GM18870 (cell line): Measurements from ENCODE around the gene SF3A1.
"Not testable (repeated sequence)": the region's sequence is repeated elsewhere in the genome, so short reads cannot be mapped to it uniquely, and the experiment has no call there.

ENCODE experiments used
- ATAC-seq: cut with Tn5 transposase; IDR thresholded peaks from one replicate; pipeline ENCODE4 v1.9.1; 2021; ENCODE audit warnings: moderate library complexity; ENCODE audit not compliant: unreplicated experiment

The SF3A1 gene

GRCh38 chr22:30354644-30355043, 2.0 kb downstream of the SF3A1 start:
- no peak for ATAC-seq

DNA sequence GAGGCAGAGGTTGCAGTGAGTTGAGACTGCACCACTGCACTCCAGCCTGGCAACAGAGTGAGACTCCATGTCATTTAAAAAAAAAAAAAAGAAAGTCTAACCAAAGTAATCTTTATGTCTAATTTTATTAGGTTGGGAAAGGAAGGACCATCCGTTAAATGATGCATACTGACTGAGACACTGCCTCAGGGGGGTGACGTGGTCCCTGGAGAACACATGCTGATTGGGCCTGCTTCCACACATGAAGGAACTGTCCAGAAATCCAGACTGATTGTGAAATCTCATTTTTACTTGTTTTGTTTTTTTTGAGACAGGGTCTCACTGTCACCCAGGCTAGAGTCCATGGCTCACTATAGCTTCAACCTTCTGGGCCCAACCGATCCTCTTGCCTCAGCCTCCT, 5.5 kb downstream of the SF3A1 start:
- ATAC-seq: no peak

- ATAC-seq: no peak
These were observed 7.9 kb downstream of the SF3A1 start for GRCh38 chr22:30348809-30349208.

GRCh38 chr22:30348404-30348803, 8.3 kb downstream of the SF3A1 start:
- no peak for ATAC-seq

DNA sequence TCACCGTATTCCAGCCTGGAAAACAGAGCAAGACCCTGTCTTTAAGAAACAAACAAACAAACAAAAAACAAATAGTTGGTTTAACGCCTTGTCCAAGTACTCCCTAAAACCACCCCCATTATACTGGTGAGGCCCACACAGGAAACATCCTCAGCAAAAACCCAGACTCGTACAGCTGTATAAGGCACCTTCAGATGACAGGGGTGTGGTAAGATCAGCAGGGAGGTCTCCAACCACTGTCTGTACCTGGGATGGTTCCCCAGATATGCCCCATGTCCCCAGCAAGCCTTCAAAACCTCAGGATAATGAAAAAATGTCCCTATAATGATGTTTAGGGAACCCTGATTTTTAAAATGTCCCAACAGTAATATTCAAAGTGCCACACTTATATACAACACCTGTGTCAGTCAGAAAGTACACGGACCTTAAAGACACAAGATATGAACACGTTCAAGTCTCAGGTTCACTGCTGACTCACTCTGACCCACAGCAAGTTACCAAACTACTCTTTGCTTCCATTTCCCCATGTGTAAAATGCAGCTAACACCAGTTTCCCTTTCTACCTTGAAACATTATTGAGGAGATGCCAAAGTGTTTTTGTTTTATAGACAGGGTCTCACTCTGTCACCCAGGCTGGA, 9.3 kb downstream of the SF3A1 start:
- no peak for ATAC-seq

- ATAC-seq: no peak
These were observed 12.1 kb downstream of the SF3A1 start for GRCh38 chr22:30344447-30345200.

DNA sequence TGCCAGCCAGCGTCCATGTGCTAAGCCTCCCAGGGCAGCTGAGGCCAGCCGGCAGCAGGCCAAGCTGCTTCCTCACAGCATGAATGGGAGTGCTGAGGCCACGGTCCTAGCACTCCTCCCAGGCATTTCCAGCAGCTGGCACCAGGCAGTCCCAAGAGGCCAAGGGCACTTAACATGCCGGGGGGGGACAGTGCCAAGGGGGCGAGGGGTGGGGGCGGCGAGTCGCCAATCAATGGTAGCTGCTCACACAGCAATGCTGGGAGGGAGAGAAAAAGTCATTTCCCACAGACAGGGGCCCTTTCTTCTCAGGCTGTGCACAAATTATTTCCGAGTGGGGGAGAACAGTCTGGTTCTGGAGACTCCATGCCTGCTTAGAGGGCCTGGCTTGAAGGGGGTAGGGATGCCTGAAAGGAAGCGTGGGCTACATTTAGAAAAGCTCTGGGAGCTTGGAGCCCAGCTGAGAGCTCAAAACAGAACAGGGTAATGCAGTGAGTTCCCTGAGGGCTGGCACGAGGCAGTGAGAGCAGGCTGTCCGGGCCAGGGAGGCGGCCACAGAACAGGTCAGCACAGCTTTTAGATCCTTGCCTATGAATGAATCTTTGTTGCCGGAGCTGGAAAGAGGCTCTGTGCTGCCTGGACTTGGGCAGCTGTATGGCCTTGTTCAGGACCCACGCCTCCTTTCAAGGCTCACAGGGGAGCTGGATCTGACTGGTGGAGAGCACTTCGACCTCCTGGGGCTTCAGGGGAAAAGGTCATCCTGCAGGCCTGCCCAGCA, 15.6 kb downstream of the SF3A1 start:
- ATAC-seq: no peak

- ATAC-seq: no peak
These were observed 17.9 kb downstream of the SF3A1 start for GRCh38 chr22:30338802-30339201.

DNA sequence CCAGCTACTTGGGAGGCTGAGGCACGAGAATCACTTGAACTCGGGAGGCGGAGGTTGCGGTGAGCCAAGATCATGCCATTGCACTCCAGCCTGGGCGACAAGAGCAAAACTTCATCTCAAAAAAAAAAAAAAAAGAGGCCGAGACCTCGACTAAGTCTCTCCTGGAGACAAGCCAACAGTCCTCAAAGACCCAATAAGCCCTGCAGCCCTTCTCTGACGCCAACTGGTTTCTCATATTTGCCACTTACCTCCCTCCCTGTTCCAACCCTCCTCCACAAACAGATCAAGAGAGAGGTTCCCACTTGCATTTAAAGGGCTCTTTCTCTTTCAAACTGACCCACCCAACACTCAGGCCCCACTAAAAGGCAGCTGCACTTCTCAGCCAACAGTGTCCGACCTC, 18.4 kb downstream of the SF3A1 start:
- not testable (repeated sequence) for ATAC-seq

DNA sequence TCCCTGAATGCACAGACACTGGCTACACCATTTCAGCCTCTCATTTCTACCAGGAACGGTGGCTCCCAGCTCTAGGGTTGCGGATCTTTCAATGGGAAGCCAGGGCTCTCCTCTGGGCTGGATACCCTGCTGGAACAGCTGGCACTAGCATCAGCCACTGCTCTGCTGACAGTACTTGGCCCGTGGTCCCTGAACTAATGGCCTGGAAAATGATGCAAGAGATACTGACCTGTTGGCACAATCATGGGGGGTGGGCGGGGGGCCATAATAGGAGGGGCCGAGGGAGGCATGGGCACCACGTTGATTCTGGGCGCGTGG, 19.3 kb downstream of the SF3A1 start:
- ATAC-seq: no peak

GRCh38 chr22:30336752-30337460, 19.8 kb downstream of the SF3A1 start:
- ATAC-seq: no peak

- no peak for ATAC-seq
These were observed 21.5 kb downstream of the SF3A1 start for GRCh38 chr22:30335236-30335635.

DNA sequence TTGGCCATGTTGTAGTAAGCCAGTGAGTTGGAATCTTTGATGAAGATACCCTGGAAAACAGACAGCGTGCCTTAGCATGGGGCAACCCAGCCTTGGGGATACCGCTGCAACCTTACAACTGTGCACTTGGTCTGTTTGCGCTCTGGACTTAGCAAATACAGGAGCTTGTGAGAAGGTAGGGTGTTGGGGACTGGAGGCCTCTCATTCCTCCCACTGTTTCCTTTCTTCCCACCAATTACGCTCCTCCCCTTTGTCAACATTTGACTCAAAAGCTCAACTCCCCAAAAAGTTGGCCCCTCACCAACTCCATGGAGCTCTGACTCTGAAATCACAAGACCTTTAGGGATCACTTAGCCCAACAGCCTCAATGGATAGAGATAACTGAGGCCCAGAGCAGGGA, 22.0 kb downstream of the SF3A1 start:
- no peak for ATAC-seq

GRCh38 chr22:30333707-30334087, 23.0 kb downstream of the SF3A1 start:
- ATAC-seq: no peak

GRCh38 chr22:30332994-30333706, 23.5 kb downstream of the SF3A1 start:
- ATAC-seq: no peak

- ATAC-seq: no peak
These were observed 24.1 kb downstream of the SF3A1 start for GRCh38 chr22:30332551-30332950.

- no peak for ATAC-seq
These were observed 28.1 kb downstream of the SF3A1 start for GRCh38 chr22:30328466-30329049.

- no peak for ATAC-seq
These were observed 28.8 kb downstream of the SF3A1 start for GRCh38 chr22:30327864-30328345.

DNA sequence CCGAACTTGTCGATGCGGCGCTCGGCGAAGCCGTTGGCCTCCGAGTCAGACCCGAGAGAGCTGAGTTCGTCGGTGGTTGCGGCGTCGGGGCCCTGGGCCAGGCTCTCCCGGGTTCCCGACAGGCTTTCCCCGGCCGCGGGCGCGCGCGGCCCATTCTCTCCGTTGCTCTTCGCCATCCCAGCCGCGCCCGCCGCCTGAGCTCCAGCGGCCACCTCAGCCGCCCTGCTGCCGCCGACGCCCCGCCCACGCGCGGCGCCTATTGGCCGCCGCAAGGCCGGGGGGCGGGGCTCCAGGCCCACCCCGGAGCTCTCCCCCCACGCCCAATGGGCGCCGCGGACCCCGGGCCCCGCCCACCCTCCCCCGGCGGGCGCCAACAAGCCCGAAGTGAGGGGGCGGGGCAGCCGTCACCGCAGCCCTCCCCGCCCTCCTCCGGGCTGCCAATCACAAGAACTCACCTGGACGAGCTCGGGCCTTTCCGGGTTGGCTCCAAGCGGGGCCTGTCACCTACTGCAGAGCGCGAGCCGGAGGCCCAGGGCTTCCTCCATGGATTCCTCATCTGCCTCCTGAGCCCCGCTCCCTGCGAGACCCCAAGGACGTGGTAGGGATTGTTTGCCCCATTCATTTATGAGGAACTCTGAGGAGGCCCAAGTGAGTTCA, 29.9 kb downstream of the SF3A1 start, which contains the start of gene TBC1D10A:
TSS of gene TBC1D10A (minus strand) at position 236 of the 657 bp plus-strand sequence. CDS start at position 176, 60 bp downstream.
- ATAC-seq: peak; percentile 81

DNA sequence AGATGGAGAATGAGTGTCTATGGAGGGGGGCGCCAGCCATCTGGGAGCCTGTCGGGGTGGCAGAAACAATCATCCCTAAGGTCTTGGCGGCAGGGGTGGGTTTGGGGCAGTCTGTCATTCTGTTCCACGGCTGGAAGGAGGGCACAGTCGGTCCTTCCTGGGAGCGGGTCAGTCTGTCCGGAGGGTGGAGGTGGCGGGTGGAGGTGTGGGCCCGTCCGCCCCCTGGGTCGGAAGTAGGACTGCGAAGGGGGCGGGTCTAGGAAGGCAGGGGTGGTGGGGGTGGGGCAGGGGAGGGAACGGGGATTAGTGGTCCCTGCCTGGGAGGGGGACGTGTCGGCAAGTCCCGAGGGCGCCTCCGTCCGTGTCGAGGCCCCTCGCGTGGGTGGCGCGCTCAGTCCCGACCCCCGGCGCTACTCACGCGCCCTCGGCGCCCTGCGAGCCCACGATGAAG, 30.4 kb downstream of the SF3A1 start:
- no peak for ATAC-seq
